ENCODE results near the gene RIN3. TPM values are rescaled to one million over a fixed set of nuclear protein-coding genes. Genes with fewer than 3 reads are reported as not detected.

The RIN3 gene
- total RNA-seq, 1 experiment from 2014 or later: 1.5 TPM

GRCh38 chr14:92632546-92633273 lies 119.1 kb downstream of the RIN3 start:
- no peak overlapping the region for H2BK5ac ChIP-seq (ENCODE audit: insufficient read length, low read length)
- H3K23ac ChIP-seq (ENCODE audit: insufficient read length, low read depth, low read length): no peak overlapping the region
- no peaks in the 10 kb centered on the region; the same call in 1 of the 2 replicates for H3K4me1 ChIP-seq (ENCODE audit: insufficient read depth, low read length)
- H3K56ac ChIP-seq (ENCODE audit: insufficient read length, low read depth, low read length): no peak overlapping the region
- no peak overlapping the region for H3T11ph ChIP-seq (ENCODE audit: low read length)
- H3K4me1 Mint-ChIP-seq: peaks cover 14 to 20% of the 10 kb centered on the region in 2 experiments
- no peak overlapping the region for H3K14ac ChIP-seq (ENCODE audit: insufficient read depth, low read length)
- H2BK12ac ChIP-seq (ENCODE audit: insufficient read length, low read depth, low read length): no peak overlapping the region
- no peaks in the 10 kb centered on the region for H3K27me3 ChIP-seq (ENCODE audit: insufficient read depth, low read length)
- H2BK120ac ChIP-seq (ENCODE audit: low read depth, low read length, poor library complexity, severe bottlenecking): no peak overlapping the region
- H3K23me2 ChIP-seq (ENCODE audit: insufficient read length, low read depth, low read length, poor library complexity, severe bottlenecking): no peaks in the 10 kb centered on the region
- H3K27ac ChIP-seq (ENCODE audit: insufficient read length, low read depth, low read length): no peak overlapping the region
- no peak overlapping the region for H3K9ac ChIP-seq (ENCODE audit: extremely low read depth, insufficient read length, low read length)
- no peak overlapping the region for H3K4ac ChIP-seq (ENCODE audit: low read depth, low read length)
- no peak overlapping the region for H2AFZ ChIP-seq (ENCODE audit: low read length)
- H3K9me3 Mint-ChIP-seq: peaks cover 4 to 5% of the 10 kb centered on the region in 2 experiments
- H3K4me3 Mint-ChIP-seq: no peak overlapping the region
- peak; percentile 24 for DNase-seq
- no peak overlapping the region for H3K27ac Mint-ChIP-seq
- no peak overlapping the region for H4K91ac ChIP-seq (ENCODE audit: insufficient read length, low read depth, low read length)
- H3K79me1 ChIP-seq (ENCODE audit: insufficient read depth, low read depth, low read length, poor library complexity, severe bottlenecking): no peaks in the 10 kb centered on the region
- no peak overlapping the region for H3K4me2 ChIP-seq (ENCODE audit: insufficient read depth, insufficient read length, low read length)
- no peak overlapping the region for H3K18ac ChIP-seq (ENCODE audit: insufficient read length, low read depth, low read length)
- no CpG with 5 or more reads among the region's 15 CpGs for WGBS (ENCODE audit: extremely low coverage, insufficient read length, low lambda C conversion rate)
- no peak overlapping the region for H4K8ac ChIP-seq (replicated peaks; ENCODE audit: insufficient read length, low read depth, low read length)
- peaks cover 3 to 4% (median 4%) of the 10 kb centered on the region in 3 experiments for H3K36me3 Mint-ChIP-seq (ENCODE audit: insufficient read depth in 1 of 3, low read depth in 3 of 3)
- H4K20me1 ChIP-seq (ENCODE audit: control insufficient read depth, insufficient read depth, insufficient read length): no peaks in the 10 kb centered on the region
- H4K5ac ChIP-seq (ENCODE audit: insufficient read length, low read depth, low read length): no peak overlapping the region
- H3K9me3 ChIP-seq (ENCODE audit: control insufficient read depth, low read depth, low read length): no peaks in the 10 kb centered on the region
- no peak overlapping the region for H2AK5ac ChIP-seq (ENCODE audit: insufficient read length, low read length)
- no peak overlapping the region for H2BK15ac ChIP-seq (ENCODE audit: low read depth, low read length)
- no peaks in the 10 kb centered on the region for H3K79me2 ChIP-seq (ENCODE audit: insufficient read depth, low read length)
- TF ChIP-seq CTCF (conservative IDR thresholded peaks at IDR 0.05): no peak
- no peaks in the 10 kb centered on the region; the same call in none of the 2 replicates for H3K27me3 Mint-ChIP-seq (ENCODE audit: low read depth)
- no peak overlapping the region for H2BK20ac ChIP-seq (ENCODE audit: low read depth, low read length, poor library complexity, severe bottlenecking)
